SK-N-SH treated with all-trans-retinoic acid at 6 μM for 48 hours (cell line): Measurements from ENCODE around the gene ZNF511.

Experiments
- ATAC-seq: fragments of 200-7000 bp; cut with Tn5 transposase; 3 replicates; pipeline ENCODE4 v1.9.1; 2020; ENCODE audit warnings: mild to moderate bottlenecking, moderate library complexity
- ARNTL ChIP-seq: fragments of 450-650 bp; formaldehyde crosslinking; IDR thresholded peaks from 2 replicates; pipeline ENCODE4 v1.5.0; 2020; ENCODE audit warnings: low read depth, mild to moderate bottlenecking, moderate library complexity, borderline replicate concordance
- BACH2 ChIP-seq: fragments of 250-450 bp; sonication (Bioruptor Pico); IDR thresholded peaks from 2 replicates; pipeline ENCODE4 v1.9.0; 2021; ENCODE audit warnings: mild to moderate bottlenecking, borderline replicate concordance
- CSDC2 ChIP-seq: fragments of 250-450 bp; sonication (Bioruptor Pico); IDR thresholded peaks from 2 replicates; pipeline ENCODE4 v1.5.0; 2020; ENCODE audit warnings: mild to moderate bottlenecking, moderate library complexity
- CSRNP3 ChIP-seq: fragments of 250-450 bp; sonication (Bioruptor Pico); IDR thresholded peaks from 2 replicates; pipeline ENCODE4 v1.5.1; 2021; ENCODE audit warnings: mild to moderate bottlenecking, moderate library complexity
- ESRRG ChIP-seq: fragments of 250-450 bp; sonication (Bioruptor Pico); IDR thresholded peaks from 2 replicates; pipeline ENCODE4 v1.6.1; 2021; ENCODE audit warnings: mild to moderate bottlenecking
- GLIS3 ChIP-seq: fragments of 250-450 bp; sonication (Bioruptor Pico); IDR thresholded peaks from 2 replicates; pipeline ENCODE4 v1.5.0; 2020; ENCODE audit warnings: mild to moderate bottlenecking, moderate library complexity
- ISL1 ChIP-seq: fragments of 250-450 bp; sonication (Bioruptor Pico); IDR thresholded peaks from 2 replicates; pipeline ENCODE4 v2.1.2; 2022; ENCODE audit warnings: mild to moderate bottlenecking, moderate library complexity
- OSR1 ChIP-seq: fragments of 250-450 bp; sonication (Bioruptor Pico); IDR thresholded peaks from 2 replicates; pipeline ENCODE4 v1.8.0; 2022; ENCODE audit warnings: moderate library complexity, mild to moderate bottlenecking, inconsistent platforms
- PPARA ChIP-seq: fragments of 250-450 bp; sonication (Bioruptor Pico); IDR thresholded peaks from 2 replicates; pipeline ENCODE4 v1.5.0; 2020; ENCODE audit warnings: mild to moderate bottlenecking, borderline replicate concordance
- RARB ChIP-seq: fragments of 250-450 bp; sonication (Bioruptor Pico); IDR thresholded peaks from 2 replicates; pipeline ENCODE4 v1.8.0; 2021; ENCODE audit warnings: mild to moderate bottlenecking, moderate library complexity
- SNAI2 ChIP-seq: fragments of 250-450 bp; sonication (Bioruptor Pico); IDR thresholded peaks from 2 replicates; pipeline ENCODE4 v1.5.0; 2020; ENCODE audit warnings: mild to moderate bottlenecking, moderate library complexity
- TCF4 ChIP-seq: fragments of 250-450 bp; sonication (Bioruptor Pico); IDR thresholded peaks from 2 replicates; pipeline ENCODE4 v1.8.0; 2021; ENCODE audit warnings: mild to moderate bottlenecking, moderate library complexity, borderline replicate concordance
- TOX ChIP-seq: fragments of 250-450 bp; sonication (Bioruptor Pico); IDR thresholded peaks from 2 replicates; pipeline ENCODE4 v1.8.0; 2021; ENCODE audit warnings: mild to moderate bottlenecking, moderate library complexity, borderline replicate concordance
- TSHZ2 ChIP-seq: fragments of 250-450 bp; sonication (Bioruptor Pico); IDR thresholded peaks from 2 replicates; pipeline ENCODE4 v1.5.0; 2020; ENCODE audit warnings: mild to moderate bottlenecking, moderate library complexity
- ZC3H10 ChIP-seq: fragments of 250-450 bp; sonication (Bioruptor Pico); IDR thresholded peaks from 2 replicates; pipeline ENCODE4 v1.5.1; 2021; ENCODE audit warnings: mild to moderate bottlenecking, moderate library complexity
- ZFP3 ChIP-seq: fragments of 250-450 bp; sonication (Bioruptor Pico); IDR thresholded peaks from 2 replicates; pipeline ENCODE4 v1.5.0; 2020; ENCODE audit warnings: mild to moderate bottlenecking, moderate library complexity
- ZFP30 ChIP-seq: fragments of 450-650 bp; formaldehyde crosslinking; IDR thresholded peaks from 2 replicates; pipeline ENCODE4 v1.5.0; 2022; ENCODE audit warnings: mild to moderate bottlenecking, moderate library complexity
- ZNF565 ChIP-seq: fragments of 450-650 bp; formaldehyde crosslinking; conservative IDR thresholded peaks from 2 replicates; pipeline ENCODE4 v1.5.0; 2020; ENCODE audit warnings: low read depth, mild to moderate bottlenecking, moderate library complexity
- ZNF70 ChIP-seq: fragments of 450-650 bp; formaldehyde crosslinking; IDR thresholded peaks from 2 replicates; pipeline ENCODE4 v1.5.0; 2020; ENCODE audit warnings: mild to moderate bottlenecking, moderate library complexity
- ZNF8 ChIP-seq: fragments of 450-650 bp; formaldehyde crosslinking; IDR thresholded peaks from 2 replicates; pipeline ENCODE4 v1.5.0; 2020; ENCODE audit warnings: mild to moderate bottlenecking, moderate library complexity
- TF ChIP-seq, protein P1 (sequence below): fragments of 250-450 bp; sonication (Bioruptor Pico); IDR thresholded peaks from 2 replicates; pipeline ENCODE4 v1.8.0; 2021; ENCODE audit warnings: low read depth, mild to moderate bottlenecking, moderate library complexity, borderline replicate concordance
- TF ChIP-seq, protein P2 (sequence below): fragments of 250-450 bp; sonication (Bioruptor Pico); IDR thresholded peaks from 2 replicates; pipeline ENCODE4 v1.5.1; 2020; ENCODE audit warnings: low read depth, mild to moderate bottlenecking, moderate library complexity

ZNF511 gene

GRCh38 chr10:133276100-133276434, 32.6 kb upstream of the ZNF511 start:
- TF ChIP-seq GLIS3 (CRISPR knock-in tag) (no peak), BACH2 (CRISPR knock-in tag) (no peak), ZFP30 (no peak), SNAI2 (CRISPR knock-in tag) (no peak), ZNF70 (CRISPR knock-in tag) (no peak), CSDC2 (CRISPR knock-in tag) (no peak), RARB (no peak), PPARA (CRISPR knock-in tag) (no peak), ZNF565 (no peak), ZFP3 (CRISPR knock-in tag) (no peak), TSHZ2 (CRISPR knock-in tag) (no peak), ZNF8 (CRISPR knock-in tag) (no peak), ESRRG (CRISPR knock-in tag) (no peak), ARNTL (CRISPR knock-in tag) (no peak)
- TF ChIP-seq, protein P1, sequence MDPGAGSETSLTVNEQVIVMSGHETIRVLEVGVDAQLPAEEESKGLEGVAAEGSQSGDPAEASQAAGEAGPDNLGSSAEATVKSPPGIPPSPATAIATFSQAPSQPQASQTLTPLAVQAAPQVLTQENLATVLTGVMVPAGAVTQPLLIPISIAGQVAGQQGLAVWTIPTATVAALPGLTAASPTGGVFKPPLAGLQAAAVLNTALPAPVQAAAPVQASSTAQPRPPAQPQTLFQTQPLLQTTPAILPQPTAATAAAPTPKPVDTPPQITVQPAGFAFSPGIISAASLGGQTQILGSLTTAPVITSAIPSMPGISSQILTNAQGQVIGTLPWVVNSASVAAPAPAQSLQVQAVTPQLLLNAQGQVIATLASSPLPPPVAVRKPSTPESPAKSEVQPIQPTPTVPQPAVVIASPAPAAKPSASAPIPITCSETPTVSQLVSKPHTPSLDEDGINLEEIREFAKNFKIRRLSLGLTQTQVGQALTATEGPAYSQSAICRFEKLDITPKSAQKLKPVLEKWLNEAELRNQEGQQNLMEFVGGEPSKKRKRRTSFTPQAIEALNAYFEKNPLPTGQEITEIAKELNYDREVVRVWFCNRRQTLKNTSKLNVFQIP (CRISPR knock-in tag): no peak
- TF ChIP-seq, protein P2, sequence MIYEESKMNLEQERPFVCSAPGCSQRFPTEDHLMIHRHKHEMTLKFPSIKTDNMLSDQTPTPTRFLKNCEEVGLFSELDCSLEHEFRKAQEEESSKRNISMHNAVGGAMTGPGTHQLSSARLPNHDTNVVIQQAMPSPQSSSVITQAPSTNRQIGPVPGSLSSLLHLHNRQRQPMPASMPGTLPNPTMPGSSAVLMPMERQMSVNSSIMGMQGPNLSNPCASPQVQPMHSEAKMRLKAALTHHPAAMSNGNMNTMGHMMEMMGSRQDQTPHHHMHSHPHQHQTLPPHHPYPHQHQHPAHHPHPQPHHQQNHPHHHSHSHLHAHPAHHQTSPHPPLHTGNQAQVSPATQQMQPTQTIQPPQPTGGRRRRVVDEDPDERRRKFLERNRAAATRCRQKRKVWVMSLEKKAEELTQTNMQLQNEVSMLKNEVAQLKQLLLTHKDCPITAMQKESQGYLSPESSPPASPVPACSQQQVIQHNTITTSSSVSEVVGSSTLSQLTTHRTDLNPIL (CRISPR knock-in tag): no peak
- TF ChIP-seq, all 23 proteins: peak for 0
- ATAC-seq: peak; percentile 2; the same call in 1 of the 3 replicates

DNA sequence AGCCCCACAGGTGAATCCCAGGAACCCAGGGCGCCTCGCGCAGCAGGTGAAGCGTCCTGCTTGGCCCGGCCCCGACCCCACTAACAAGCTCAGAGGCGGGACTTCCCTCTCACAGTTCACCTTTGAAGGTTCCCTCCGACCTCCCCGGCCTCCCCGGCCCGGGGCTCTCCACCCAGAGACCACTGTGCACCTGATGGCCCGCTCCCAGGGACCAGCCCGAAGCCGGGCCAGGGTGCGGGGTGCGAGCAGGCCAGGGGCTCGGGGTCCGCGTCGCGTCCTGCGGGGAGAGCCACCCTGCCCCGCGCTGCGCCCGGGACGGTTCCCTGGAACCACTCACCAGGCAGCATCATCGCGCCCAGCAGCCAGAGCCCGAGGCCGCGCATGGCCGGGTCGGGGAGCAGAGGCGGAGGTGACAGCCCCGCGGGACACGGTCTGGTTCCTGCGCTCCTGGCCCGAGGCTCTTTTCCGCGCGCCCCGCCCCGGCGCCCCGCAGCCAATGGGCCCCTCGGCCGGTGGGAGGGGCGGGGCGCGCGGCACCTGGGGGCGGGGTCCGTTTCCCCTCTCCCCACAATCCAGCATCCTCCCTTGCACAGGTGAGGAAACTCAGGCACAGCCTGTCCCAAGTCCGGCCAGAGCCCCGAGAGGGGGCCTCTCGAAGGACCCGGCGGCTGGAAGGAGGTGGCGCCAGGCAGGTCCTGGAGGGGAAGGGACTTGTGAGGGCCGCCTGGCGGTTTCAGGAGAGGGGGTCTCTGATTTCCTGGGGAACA, 32.1 kb upstream of the ZNF511 start, which contains the start of gene ADAM8:
Gene ADAM8 (minus strand): TSS at position 434 of the 767 bp plus-strand sequence. CDS start 51 bp downstream, at position 383.
- TF ChIP-seq PPARA (CRISPR knock-in tag): no peak
- TF ChIP-seq, all 23 proteins: peak for 0
- peak; percentile 45 for ATAC-seq

DNA sequence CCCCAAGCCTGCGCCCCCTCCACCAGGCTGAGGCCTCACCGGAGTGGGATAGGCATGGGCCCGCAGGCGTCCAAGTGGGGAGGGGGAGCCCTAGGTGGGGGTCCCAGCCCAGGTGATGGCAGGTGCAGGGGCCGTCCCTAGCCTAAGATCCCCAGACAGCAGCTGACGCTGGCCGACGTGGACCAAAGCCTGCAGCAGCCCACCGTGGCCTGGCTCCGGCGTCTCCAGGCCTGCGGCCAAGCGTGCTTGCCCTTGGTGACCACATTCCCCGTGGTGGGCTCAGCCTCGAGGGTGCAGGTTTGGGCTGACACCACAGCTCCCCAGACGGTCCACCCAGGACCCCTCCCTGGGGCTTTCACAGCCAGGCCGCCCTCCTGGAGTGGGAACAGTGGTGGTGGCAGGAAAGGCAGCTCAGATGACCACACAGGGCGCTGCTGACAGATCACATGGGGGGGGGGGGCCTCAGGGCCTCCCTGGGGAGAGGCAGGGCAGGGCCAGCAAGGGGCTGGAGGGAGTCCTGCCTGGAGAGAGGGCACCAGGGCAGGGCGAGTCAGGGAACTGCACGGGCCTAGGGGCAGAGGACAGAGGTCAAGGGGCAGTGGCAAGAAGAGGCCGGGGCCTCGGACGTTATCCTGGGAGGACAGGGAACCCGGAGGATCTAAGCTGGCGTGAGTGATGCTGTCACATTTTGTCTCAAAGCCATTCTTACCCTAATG, 31.3 kb upstream of the ZNF511 start:
- no peak for TF ChIP-seq TOX (CRISPR knock-in tag)
- TF ChIP-seq ZFP3 (CRISPR knock-in tag): no peak
- no peak for TF ChIP-seq SNAI2 (CRISPR knock-in tag)
- TF ChIP-seq OSR1 (CRISPR knock-in tag): no peak
- no peak for TF ChIP-seq GLIS3 (CRISPR knock-in tag)
- no peak for TF ChIP-seq TCF4 (CRISPR knock-in tag)
- no peak for TF ChIP-seq ZNF8 (CRISPR knock-in tag)
- no peak for TF ChIP-seq ZC3H10
- no peak for TF ChIP-seq ISL1 (CRISPR knock-in tag)
- TF ChIP-seq ZFP30: no peak
- TF ChIP-seq RARB: no peak
- TF ChIP-seq ESRRG (CRISPR knock-in tag): no peak
- no peak for TF ChIP-seq ZNF565
- no peak for TF ChIP-seq CSRNP3
- TF ChIP-seq CSDC2 (CRISPR knock-in tag): no peak
- TF ChIP-seq, protein P1 (CRISPR knock-in tag): no peak
- ATAC-seq: no peak; the same call in 2 of the 3 replicates
